SK-N-SH (cell line): ENCODE data around the gene GLG1. TPM values are rescaled to one million over a fixed set of nuclear protein-coding genes. Genes with fewer than 3 reads are reported as not detected.

ENCODE experiments used
- CTCF ChIA-PET: fragments of 300-600, 350-600 bp; formaldehyde crosslinking; extraction: SDS; loops from one replicate; lab custom pipeline; 2021; lab: Yijun Ruan, JAX
- POLR2A ChIA-PET: fragments of 350-600 bp; sonication (Branson Sonifier 250); formaldehyde crosslinking; extraction: SDS; loops from one replicate; lab custom pipeline; 2020; ENCODE audit warnings: antibody characterized with exemption, inconsistent platforms; lab: Yijun Ruan, JAX
- DNase-seq: peaks from one replicate; pipeline ENCODE4 v3.0.0; 2012
- H2AFZ ChIP-seq: fragments of 200-600 bp; sonication (generic); 2 replicates; pipeline ENCODE4 v1.8.1; 2016; ENCODE audit warnings: antibody characterized with exemption, mild to moderate bottlenecking, low read depth
- H3F3A ChIP-seq: fragments of 200-600 bp; sonication (generic); replicated peaks from 2 replicates; pipeline ENCODE3; 2016; ENCODE audit warnings: antibody characterized with exemption, mild to moderate bottlenecking; ENCODE audit not compliant: insufficient read depth
- H3K27ac ChIP-seq, 2 experiments: fragments of 200-500 bp in 1 of 2; fragments of 200-600 bp in 1 of 2; sonication (Bioruptor generic) in 1 of 2; sonication (generic), shearing (Covaris generic) in 1 of 2; 2 replicates each; pipeline versions ENCODE4 v1.5.1 to v1.6.1; 2014 to 2016; ENCODE audit warnings: low read depth in 2 of 2, inconsistent platforms in 1 of 2, low read length in 1 of 2, mild to moderate bottlenecking in 1 of 2, mixed read lengths in 1 of 2
- H3K27me3 ChIP-seq: fragments of 200-600 bp; sonication (generic), shearing (Covaris generic); 2 replicates; pipeline ENCODE4 v1.6.1; 2016; ENCODE audit warnings: mixed run types; ENCODE audit not compliant: insufficient read depth
- H3K36me3 ChIP-seq, 2 experiments: fragments of 200-500 bp in 1 of 2; fragments of 200-600 bp in 1 of 2; sonication (Bioruptor generic) in 1 of 2; sonication (generic) in 1 of 2; replicated peaks in 1 of 2; 2 replicates each; pipeline versions ENCODE3 to v1.5.1; 2014 to 2016; ENCODE audit warnings: low read length in 1 of 2, mild to moderate bottlenecking in 1 of 2; ENCODE audit not compliant: insufficient read depth in 2 of 2, control insufficient read depth in 1 of 2
- H3K4me1 ChIP-seq, 2 experiments: fragments of 200-500 bp in 1 of 2; fragments of 200-600 bp in 1 of 2; sonication (Bioruptor generic) in 1 of 2; sonication (generic), shearing (Covaris generic) in 1 of 2; 2 replicates each; pipeline versions ENCODE4 v1.5.1 to v1.6.1; 2014 to 2016; ENCODE audit warnings: low read depth in 1 of 2, low read length in 1 of 2, mixed run types in 1 of 2; ENCODE audit not compliant: insufficient read depth in 2 of 2, control insufficient read depth in 1 of 2
- H3K4me2 ChIP-seq: fragments of 200-600 bp; sonication (generic), shearing (Covaris generic); 2 replicates; pipeline ENCODE4 v1.6.1; 2017; ENCODE audit warnings: mixed run types
- H3K4me3 ChIP-seq, 2 experiments: fragments of 200-500 bp in 1 of 2; fragments of 200-600 bp in 1 of 2; sonication (Bioruptor generic) in 1 of 2; sonication (generic), shearing (Covaris generic) in 1 of 2; 2 replicates each; pipeline versions ENCODE4 v1.5.1 to v1.8.1; 2014 to 2016; ENCODE audit warnings: low read depth in 2 of 2, inconsistent platforms in 1 of 2, low read length in 1 of 2, mild to moderate bottlenecking in 1 of 2, mixed read lengths in 1 of 2, moderate library complexity in 1 of 2
- H3K79me2 ChIP-seq: fragments of 200-600 bp; sonication (generic); 2 replicates; pipeline ENCODE4 v1.8.1; 2017; ENCODE audit warnings: mild to moderate bottlenecking; ENCODE audit not compliant: insufficient read depth
- H3K9ac ChIP-seq: fragments of 200-600 bp; sonication (generic); 2 replicates; pipeline ENCODE4 v1.6.1; 2017; ENCODE audit warnings: mixed run types
- H3K9me2 ChIP-seq: fragments of 200-600 bp; sonication (generic); 2 replicates; pipeline ENCODE4 v1.6.1; 2017; ENCODE audit warnings: mixed run types
- H3K9me3 ChIP-seq: fragments of 200-600 bp; sonication (generic); 2 replicates; pipeline ENCODE4 v1.6.1; 2017; ENCODE audit warnings: mixed run types, mild to moderate bottlenecking, moderate library complexity
- H4K20me1 ChIP-seq: fragments of 200-600 bp; sonication (generic); 2 replicates; pipeline ENCODE4 v1.6.1; 2017; ENCODE audit warnings: mild to moderate bottlenecking, mixed run types; ENCODE audit not compliant: insufficient read depth
- CHD2 ChIP-seq: fragments of 150-350 bp; IDR thresholded peaks from 2 replicates; pipeline ENCODE4 v1.6.1; 2018; ENCODE audit warnings: low read length; ENCODE audit not compliant: partially characterized antibody
- ELF1 ChIP-seq: IDR thresholded peaks from 2 replicates; pipeline ENCODE4 v1.4.0; 2012
- EP300 ChIP-seq, 2 experiments: IDR thresholded peaks; 2 replicates each; pipeline versions ENCODE4 v1.4.0 to v1.6.1; 2012; ENCODE audit warnings: borderline replicate concordance in 1 of 2, low read depth in 1 of 2, low read length in 1 of 2
- FOXJ3 ChIP-seq: sonication (generic); formaldehyde crosslinking; IDR thresholded peaks from 2 replicates; pipeline ENCODE4 v1.5.1; 2020; ENCODE audit warnings: mild to moderate bottlenecking, missing genetic modification reagents
- GABPA ChIP-seq: IDR thresholded peaks from 2 replicates; pipeline ENCODE4 v1.4.0; 2012; ENCODE audit warnings: low read depth, mild to moderate bottlenecking
- MEF2A ChIP-seq: IDR thresholded peaks from 2 replicates; pipeline ENCODE4 v1.4.0; 2012; ENCODE audit warnings: low read depth, borderline replicate concordance
- MXI1 ChIP-seq: IDR thresholded peaks from 2 replicates; pipeline ENCODE4 v1.6.1; 2012; ENCODE audit warnings: mild to moderate bottlenecking, low read depth, low read length, improper control_type of control experiment
- NFIC ChIP-seq: IDR thresholded peaks from 2 replicates; pipeline ENCODE4 v1.4.0; 2012; ENCODE audit warnings: borderline replicate concordance
- POLR2AphosphoS5 ChIP-seq: IDR thresholded peaks from 2 replicates; pipeline ENCODE4 v1.6.1; 2012; ENCODE audit warnings: low read depth, low read length
- RAD21 ChIP-seq: IDR thresholded peaks from 2 replicates; pipeline ENCODE4 v1.6.1; 2012; ENCODE audit warnings: mild to moderate bottlenecking, low read length
- RFX5 ChIP-seq: IDR thresholded peaks from 2 replicates; pipeline ENCODE4 v1.6.1; 2012; ENCODE audit warnings: mild to moderate bottlenecking, improper control_type of control experiment, low read length
- RXRA ChIP-seq: IDR thresholded peaks from 2 replicates; pipeline ENCODE4 v1.4.0; 2012; ENCODE audit warnings: low read depth, mild to moderate bottlenecking, borderline replicate concordance
- SIN3A ChIP-seq: IDR thresholded peaks from 2 replicates; pipeline ENCODE4 v1.6.1; 2012; ENCODE audit warnings: low read depth, mild to moderate bottlenecking, low read length, moderate library complexity, borderline replicate concordance
- SMC3 ChIP-seq: IDR thresholded peaks from 2 replicates; pipeline ENCODE4 v1.6.1; 2012; ENCODE audit warnings: low read depth, low read length, improper control_type of control experiment
- TCF12 ChIP-seq: IDR thresholded peaks from 2 replicates; pipeline ENCODE4 v1.4.0; 2012
- TEAD4 ChIP-seq: IDR thresholded peaks from 2 replicates; pipeline ENCODE4 v1.4.0; 2012; ENCODE audit warnings: mild to moderate bottlenecking, borderline replicate concordance; ENCODE audit not compliant: insufficient read depth
- WGBS: methylation state at CpG from one replicate; pipeline ENCODE4 v1.1.6; 2017; ENCODE audit warnings: low lambda C conversion rate; 5-methylcytosine and 5-hydroxymethylcytosine counted together
- polyA plus RNA-seq, 3 experiments: library from polyadenylated mRNA; depleted of rRNA; stranded (reverse); fragments of >200 nt; gene quantifications; 2 replicates each; pipeline ENCODE4 v1.2.3, GENCODE V29; 2012
- TF ChIP-seq, protein P1 (sequence below): fragments of 150-350 bp; IDR thresholded peaks from 2 replicates; pipeline ENCODE4 v1.6.1; 2016; ENCODE audit warnings: mild to moderate bottlenecking, low read depth, low read length
- TF ChIP-seq, protein P2 (sequence below): IDR thresholded peaks from 2 replicates; pipeline ENCODE4 v1.4.0; 2012; ENCODE audit warnings: low read depth
- TF ChIP-seq, protein P3 (sequence below): IDR thresholded peaks from 2 replicates; pipeline ENCODE4 v1.6.1; 2012; ENCODE audit warnings: mild to moderate bottlenecking, low read depth, low read length, moderate library complexity
- TF ChIP-seq, protein P4 (sequence below): IDR thresholded peaks from 2 replicates; pipeline ENCODE4 v1.4.0; 2012; ENCODE audit warnings: low read depth, borderline replicate concordance
- TF ChIP-seq, protein P5 (sequence below): IDR thresholded peaks from 2 replicates; pipeline ENCODE4 v1.4.0; 2012; ENCODE audit warnings: low read depth, borderline replicate concordance
- TF ChIP-seq, protein P6 (sequence below): fragments of 150-350 bp; IDR thresholded peaks from 2 replicates; pipeline ENCODE4 v1.6.1; 2017; ENCODE audit warnings: antibody characterized with exemption, low read length, low read depth, borderline replicate concordance

GLG1 gene
- polyA plus RNA-seq, 1 of the 3 experiments (the other 2 are of a cell fraction): 71.1 TPM

DNA sequence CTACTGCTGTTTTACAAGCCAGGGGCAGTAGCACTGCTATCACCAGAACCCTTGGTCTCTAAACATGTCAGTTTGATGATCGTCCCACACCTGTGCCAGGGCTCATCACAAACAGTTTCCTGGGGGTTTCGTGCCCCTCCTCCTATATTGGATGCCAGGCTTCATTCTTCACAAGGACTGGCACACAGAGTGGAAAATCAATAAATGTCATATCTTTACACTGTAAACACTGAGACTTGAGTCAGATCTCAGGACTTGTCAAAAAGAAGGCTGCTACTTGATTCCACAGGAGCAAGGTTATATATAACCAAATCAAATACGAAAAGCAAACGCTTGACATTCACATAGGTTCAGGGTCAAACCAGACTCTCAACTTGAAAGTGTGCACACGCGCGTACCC is 146.4 kb downstream of the GLG1 start (continued):
- no peak for TF ChIP-seq NFIC
- TF ChIP-seq, protein P1, sequence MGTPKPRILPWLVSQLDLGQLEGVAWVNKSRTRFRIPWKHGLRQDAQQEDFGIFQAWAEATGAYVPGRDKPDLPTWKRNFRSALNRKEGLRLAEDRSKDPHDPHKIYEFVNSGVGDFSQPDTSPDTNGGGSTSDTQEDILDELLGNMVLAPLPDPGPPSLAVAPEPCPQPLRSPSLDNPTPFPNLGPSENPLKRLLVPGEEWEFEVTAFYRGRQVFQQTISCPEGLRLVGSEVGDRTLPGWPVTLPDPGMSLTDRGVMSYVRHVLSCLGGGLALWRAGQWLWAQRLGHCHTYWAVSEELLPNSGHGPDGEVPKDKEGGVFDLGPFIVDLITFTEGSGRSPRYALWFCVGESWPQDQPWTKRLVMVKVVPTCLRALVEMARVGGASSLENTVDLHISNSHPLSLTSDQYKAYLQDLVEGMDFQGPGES: no peak

DNA sequence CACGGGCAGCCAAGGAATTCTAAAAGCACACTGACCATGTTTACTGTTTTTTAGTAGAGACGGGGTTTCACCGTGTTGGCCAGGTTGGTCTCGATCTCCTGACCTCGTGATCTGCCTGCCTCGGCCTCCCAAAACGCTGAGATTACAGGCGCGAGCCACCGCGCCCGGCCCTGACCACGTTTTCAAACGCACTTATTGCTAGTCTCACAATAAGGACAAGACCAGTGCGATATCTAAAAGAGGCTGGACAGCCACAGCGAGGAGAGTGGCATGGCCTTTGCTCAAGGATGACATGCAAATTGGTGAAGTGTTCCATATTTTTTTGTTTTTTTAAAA is 150.7 kb downstream of the GLG1 start:
- H3K4me1 ChIP-seq: no peaks in the 10 kb centered on the region
- no peak overlapping the region for H3K9ac ChIP-seq
- ChIA-PET CTCF (no interaction called here), POLR2A (no interaction called here)
- H3F3A ChIP-seq: peaks cover under 1% of the 10 kb centered on the region
- H3K9me3 ChIP-seq: no peaks in the 10 kb centered on the region
- no peaks in the 10 kb centered on the region for H3K27me3 ChIP-seq
- H3K4me3 ChIP-seq: no peak overlapping the region
- no peak for DNase-seq
- peaks cover 56 to 58% of the 10 kb centered on the region in 2 experiments for H3K36me3 ChIP-seq
- 97% methylated on average over 16 of the region's 16 CpGs for WGBS
- H3K79me2 ChIP-seq: no peaks in the 10 kb centered on the region; the same call in 1 of the 2 replicates
- H2AFZ ChIP-seq: no peak overlapping the region
- H3K4me2 ChIP-seq: no peak overlapping the region
- TF ChIP-seq, protein P2, sequence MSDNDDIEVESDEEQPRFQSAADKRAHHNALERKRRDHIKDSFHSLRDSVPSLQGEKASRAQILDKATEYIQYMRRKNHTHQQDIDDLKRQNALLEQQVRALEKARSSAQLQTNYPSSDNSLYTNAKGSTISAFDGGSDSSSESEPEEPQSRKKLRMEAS: no peak
- TF ChIP-seq RAD21: no peak
- no peak for TF ChIP-seq FOXJ3 (CRISPR knock-in tag)
- no peak for TF ChIP-seq EP300 (IDR thresholded peaks at IDR 0.05; ENCODE audit: borderline replicate concordance in 1 of 2, low read depth in 1 of 2, low read length in 1 of 2)
- TF ChIP-seq MXI1: no peak
- TF ChIP-seq, protein P3, sequence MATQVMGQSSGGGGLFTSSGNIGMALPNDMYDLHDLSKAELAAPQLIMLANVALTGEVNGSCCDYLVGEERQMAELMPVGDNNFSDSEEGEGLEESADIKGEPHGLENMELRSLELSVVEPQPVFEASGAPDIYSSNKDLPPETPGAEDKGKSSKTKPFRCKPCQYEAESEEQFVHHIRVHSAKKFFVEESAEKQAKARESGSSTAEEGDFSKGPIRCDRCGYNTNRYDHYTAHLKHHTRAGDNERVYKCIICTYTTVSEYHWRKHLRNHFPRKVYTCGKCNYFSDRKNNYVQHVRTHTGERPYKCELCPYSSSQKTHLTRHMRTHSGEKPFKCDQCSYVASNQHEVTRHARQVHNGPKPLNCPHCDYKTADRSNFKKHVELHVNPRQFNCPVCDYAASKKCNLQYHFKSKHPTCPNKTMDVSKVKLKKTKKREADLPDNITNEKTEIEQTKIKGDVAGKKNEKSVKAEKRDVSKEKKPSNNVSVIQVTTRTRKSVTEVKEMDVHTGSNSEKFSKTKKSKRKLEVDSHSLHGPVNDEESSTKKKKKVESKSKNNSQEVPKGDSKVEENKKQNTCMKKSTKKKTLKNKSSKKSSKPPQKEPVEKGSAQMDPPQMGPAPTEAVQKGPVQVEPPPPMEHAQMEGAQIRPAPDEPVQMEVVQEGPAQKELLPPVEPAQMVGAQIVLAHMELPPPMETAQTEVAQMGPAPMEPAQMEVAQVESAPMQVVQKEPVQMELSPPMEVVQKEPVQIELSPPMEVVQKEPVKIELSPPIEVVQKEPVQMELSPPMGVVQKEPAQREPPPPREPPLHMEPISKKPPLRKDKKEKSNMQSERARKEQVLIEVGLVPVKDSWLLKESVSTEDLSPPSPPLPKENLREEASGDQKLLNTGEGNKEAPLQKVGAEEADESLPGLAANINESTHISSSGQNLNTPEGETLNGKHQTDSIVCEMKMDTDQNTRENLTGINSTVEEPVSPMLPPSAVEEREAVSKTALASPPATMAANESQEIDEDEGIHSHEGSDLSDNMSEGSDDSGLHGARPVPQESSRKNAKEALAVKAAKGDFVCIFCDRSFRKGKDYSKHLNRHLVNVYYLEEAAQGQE: no peak
- TF ChIP-seq TCF12: no peak
- TF ChIP-seq, protein P4, sequence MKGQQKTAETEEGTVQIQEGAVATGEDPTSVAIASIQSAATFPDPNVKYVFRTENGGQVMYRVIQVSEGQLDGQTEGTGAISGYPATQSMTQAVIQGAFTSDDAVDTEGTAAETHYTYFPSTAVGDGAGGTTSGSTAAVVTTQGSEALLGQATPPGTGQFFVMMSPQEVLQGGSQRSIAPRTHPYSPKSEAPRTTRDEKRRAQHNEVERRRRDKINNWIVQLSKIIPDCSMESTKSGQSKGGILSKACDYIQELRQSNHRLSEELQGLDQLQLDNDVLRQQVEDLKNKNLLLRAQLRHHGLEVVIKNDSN: no peak
- no peak for TF ChIP-seq MEF2A
- TF ChIP-seq, protein P5, sequence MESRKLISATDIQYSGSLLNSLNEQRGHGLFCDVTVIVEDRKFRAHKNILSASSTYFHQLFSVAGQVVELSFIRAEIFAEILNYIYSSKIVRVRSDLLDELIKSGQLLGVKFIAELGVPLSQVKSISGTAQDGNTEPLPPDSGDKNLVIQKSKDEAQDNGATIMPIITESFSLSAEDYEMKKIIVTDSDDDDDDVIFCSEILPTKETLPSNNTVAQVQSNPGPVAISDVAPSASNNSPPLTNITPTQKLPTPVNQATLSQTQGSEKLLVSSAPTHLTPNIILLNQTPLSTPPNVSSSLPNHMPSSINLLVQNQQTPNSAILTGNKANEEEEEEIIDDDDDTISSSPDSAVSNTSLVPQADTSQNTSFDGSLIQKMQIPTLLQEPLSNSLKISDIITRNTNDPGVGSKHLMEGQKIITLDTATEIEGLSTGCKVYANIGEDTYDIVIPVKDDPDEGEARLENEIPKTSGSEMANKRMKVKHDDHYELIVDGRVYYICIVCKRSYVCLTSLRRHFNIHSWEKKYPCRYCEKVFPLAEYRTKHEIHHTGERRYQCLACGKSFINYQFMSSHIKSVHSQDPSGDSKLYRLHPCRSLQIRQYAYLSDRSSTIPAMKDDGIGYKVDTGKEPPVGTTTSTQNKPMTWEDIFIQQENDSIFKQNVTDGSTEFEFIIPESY: no peak
- no peak for TF ChIP-seq SMC3
- no peak for TF ChIP-seq SIN3A
- no peak for TF ChIP-seq ELF1
- TF ChIP-seq, protein P6, sequence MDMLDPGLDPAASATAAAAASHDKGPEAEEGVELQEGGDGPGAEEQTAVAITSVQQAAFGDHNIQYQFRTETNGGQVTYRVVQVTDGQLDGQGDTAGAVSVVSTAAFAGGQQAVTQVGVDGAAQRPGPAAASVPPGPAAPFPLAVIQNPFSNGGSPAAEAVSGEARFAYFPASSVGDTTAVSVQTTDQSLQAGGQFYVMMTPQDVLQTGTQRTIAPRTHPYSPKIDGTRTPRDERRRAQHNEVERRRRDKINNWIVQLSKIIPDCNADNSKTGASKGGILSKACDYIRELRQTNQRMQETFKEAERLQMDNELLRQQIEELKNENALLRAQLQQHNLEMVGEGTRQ: no peak
- no peak for TF ChIP-seq TEAD4
- no peak for TF ChIP-seq CHD2
- no peak for TF ChIP-seq RXRA
- no peak for TF ChIP-seq GABPA
- TF ChIP-seq RFX5: no peak
- TF ChIP-seq POLR2AphosphoS5: no peak
- H3K27ac ChIP-seq: no peak overlapping the region
- no peaks in the 10 kb centered on the region for H4K20me1 ChIP-seq
- no peaks in the 10 kb centered on the region for H3K9me2 ChIP-seq
